Endothelial cell of umbilical vein (primary cell): ENCODE results near the gene CCDC9B. TPM values are rescaled to one million over a fixed set of nuclear protein-coding genes. Genes with fewer than 3 reads are reported as not detected.

Experiments used
- BruUV-seq: library from RNA; stranded (reverse); fragments of 400-500 nt; replicated peaks from 2 replicates; lab custom pipeline; 2021; lab: Mats Ljungman, UMichigan
- CTCF ChIA-PET: fragments of 300-600, 350-600 bp; sonication (Branson Sonifier 250); formaldehyde crosslinking; loops from one replicate; lab custom pipeline; 2021; ENCODE audit warnings: antibody characterized with exemption, inconsistent platforms; lab: Charles Lee
- POLR2A ChIA-PET: fragments of 300-600, 350-600 bp; sonication (Branson Sonifier 250); formaldehyde crosslinking; loops from one replicate; lab custom pipeline; 2021; ENCODE audit warnings: antibody characterized with exemption, inconsistent platforms; lab: Charles Lee
- DNase-seq: peaks from one replicate; pipeline ENCODE4 v3.0.0-alpha.2; 2011; ENCODE audit warnings: low read depth, low spot score
- FAIRE-seq: peaks from 2 replicates; lab custom pipeline; 2011; peaks lifted over from hg19 to GRCh38; lab: Jason Lieb, UNC
- H2AFZ ChIP-seq: 2 replicates; pipeline ENCODE4 v1.6.0; 2012; ENCODE audit warnings: low read depth, low read length, control low read depth, inconsistent platforms
- H3K27ac ChIP-seq: 2 replicates; pipeline ENCODE4 v1.5.1; 2011; ENCODE audit warnings: low read depth, mild to moderate bottlenecking, control low read depth, low read length, moderate library complexity; ENCODE audit not compliant: insufficient read depth
- H3K27me3 ChIP-seq, 2 experiments: 2 replicates each; pipeline versions ENCODE4 v1.6.0 to v1.6.1; 2011; ENCODE audit warnings: low read length in 2 of 2, mixed read lengths in 1 of 2; ENCODE audit not compliant: control insufficient read depth in 2 of 2, insufficient read depth in 2 of 2
- H3K36me3 ChIP-seq, 2 experiments: 2 replicates in 1 of 2; 3 replicates in 1 of 2; pipeline ENCODE4 v1.5.1; 2011; ENCODE audit warnings: low read length in 2 of 2, mild to moderate bottlenecking in 1 of 2, moderate library complexity in 1 of 2; ENCODE audit not compliant: control insufficient read depth in 2 of 2, insufficient read depth in 2 of 2; ENCODE audit errors: extremely low read depth in 1 of 2
- H3K4me1 ChIP-seq: 3 replicates; pipeline ENCODE4 v1.5.1; 2011; ENCODE audit warnings: mild to moderate bottlenecking, low read length; ENCODE audit not compliant: control insufficient read depth, insufficient read depth; ENCODE audit errors: extremely low read depth
- H3K4me2 ChIP-seq: 2 replicates; pipeline ENCODE4 v1.6.1; 2011; ENCODE audit warnings: low read length, control low read depth, mixed read lengths; ENCODE audit not compliant: insufficient read depth
- H3K4me3 ChIP-seq, 3 experiments: fragments of 200-600 bp in 1 of 3; sonication (generic), shearing (Covaris generic) in 1 of 3; replicated peaks in 1 of 3; 2 replicates each; pipeline ENCODE4 v1.5.1; 2011 to 2016; ENCODE audit warnings: control low read depth in 3 of 3, low read length in 3 of 3, mild to moderate bottlenecking in 2 of 3, inconsistent platforms in 1 of 3, low read depth in 1 of 3, moderate library complexity in 1 of 3; ENCODE audit not compliant: insufficient read depth in 1 of 3
- H3K79me2 ChIP-seq: 2 replicates; pipeline ENCODE4 v1.6.0; 2012; ENCODE audit warnings: low read length, inconsistent platforms; ENCODE audit not compliant: control insufficient read depth, insufficient read depth
- H3K9ac ChIP-seq: replicated peaks from 2 replicates; pipeline ENCODE3; 2011; ENCODE audit warnings: low read length, control low read depth; ENCODE audit not compliant: insufficient read depth; ENCODE audit errors: extremely low read depth
- H3K9me1 ChIP-seq: replicated peaks from 3 replicates; pipeline ENCODE4 v1.6.0; 2011; ENCODE audit warnings: mild to moderate bottlenecking, low read length; ENCODE audit not compliant: control insufficient read depth, insufficient read depth; ENCODE audit errors: extremely low read depth
- H3K9me3 ChIP-seq: replicated peaks from 2 replicates; pipeline ENCODE4 v1.5.1; 2012; ENCODE audit warnings: low read length, inconsistent platforms; ENCODE audit not compliant: control insufficient read depth, insufficient read depth
- H4K20me1 ChIP-seq: replicated peaks from 2 replicates; pipeline ENCODE3; 2011; ENCODE audit warnings: mild to moderate bottlenecking, low read length; ENCODE audit not compliant: control insufficient read depth, insufficient read depth; ENCODE audit errors: extremely low read depth
- CTCF ChIP-seq, 2 donors: IDR thresholded peaks; 1 replicate in 1 of 2; 2 replicates in 1 of 2; pipeline ENCODE4 v1.5.1; 2011; ENCODE audit warnings: low read length in 2 of 2, mild to moderate bottlenecking in 2 of 2, moderate library complexity in 2 of 2, control low read depth in 1 of 2, inconsistent platforms in 1 of 2, low read depth in 1 of 2; ENCODE audit not compliant: insufficient read depth in 1 of 2; ENCODE audit errors: extremely low read depth in 1 of 2
- EZH2 ChIP-seq: IDR thresholded peaks from 2 replicates; pipeline ENCODE4 v1.6.1; 2012; ENCODE audit warnings: borderline replicate concordance, low read depth, mild to moderate bottlenecking, moderate library complexity, low read length, inconsistent platforms; ENCODE audit not compliant: severe bottlenecking
- JUN ChIP-seq: IDR thresholded peaks from 2 replicates; pipeline ENCODE4 v1.6.1; 2011; ENCODE audit warnings: borderline replicate concordance, low read depth; ENCODE audit not compliant: insufficient read length, insufficient read depth
- MAX ChIP-seq: IDR thresholded peaks from 2 replicates; pipeline ENCODE4 v1.6.1; 2011; ENCODE audit not compliant: insufficient read depth, insufficient read length
- MYC ChIP-seq: IDR thresholded peaks from one replicate; pipeline ENCODE4 v1.6.1; 2011; ENCODE audit warnings: mild to moderate bottlenecking, low read depth, low read length
- POLR2A ChIP-seq: IDR thresholded peaks from 2 replicates; pipeline ENCODE4 v1.6.1; 2012; ENCODE audit warnings: low read depth, mild to moderate bottlenecking, control low read depth, low read length
- POLR2AphosphoS5 ChIP-seq: IDR thresholded peaks from 2 replicates; pipeline ENCODE4 v1.6.1; 2012; ENCODE audit warnings: low read depth, mild to moderate bottlenecking, control low read depth, low read length, moderate library complexity; ENCODE audit not compliant: insufficient read depth
- dilution Hi-C: fragments of 300-500 bp; cut with MboI; formaldehyde crosslinking; loops from one replicate; pipeline ENCODE4 v1.15.0; 2019; ENCODE audit warnings: low sequenced_read_pairs; ENCODE audit not compliant: extremely low pct_ligation_motif_present
- intact Hi-C: fragments of 100-400 bp; cut with micrococcal nuclease; formaldehyde crosslinking; loops from one replicate; pipeline ENCODE4 v1.10.0; 2022
- polyA plus RNA-seq, 4 experiments: library from polyadenylated mRNA; depleted of rRNA in 3 of 4; stranded (reverse) in 3 of 4; unstranded in 1 of 4; fragments of >200 nt; gene quantifications; 2 replicates each; pipeline versions ENCODE4 v1.2.1 to v1.2.3, GENCODE V29; 2011 to 2012; ENCODE audit warnings: missing spikeins in 1 of 4
- total RNA-seq: library from RNA; stranded (reverse); gene quantifications from 2 replicates; pipeline ENCODE4 v1.2.3, GENCODE V29; 2021

CCDC9B gene
- total and polyA plus RNA-seq, 2 donors (not counting 3 experiments of a cell fraction or from before 2014, with no cell fraction given) = 7.6 to 46.0 TPM

- Histone ChIP-seq H3K36me3 (peaks cover 0 to under 1% of the 10 kb centered on the region in 2 experiments), H3K27me3 (no peaks in the 10 kb centered on the region), H3K4me1 (peaks cover 62% of the 10 kb centered on the region), H3K9me1 (no peaks in the 10 kb centered on the region), H3K4me3 (no peak overlapping the region), H4K20me1 (no peaks in the 10 kb centered on the region), H3K4me2 (no peak overlapping the region), H3K27ac (no peak overlapping the region), H2AFZ (no peak overlapping the region), H3K9ac (no peak overlapping the region), H3K79me2 (peaks cover 4% of the 10 kb centered on the region), H3K9me3 (no peaks in the 10 kb centered on the region)
- intact Hi-C loops (no loop called here), dilution Hi-C loops (no loop called here)
- TF ChIP-seq JUN (no peak), MAX (no peak), CTCF (IDR thresholded peaks at IDR 0.05; ENCODE audit: extremely low read depth in 1 of 2, insufficient read depth in 1 of 2, low read depth in 1 of 2, low read length in 2 of 2) (no peak), POLR2A (no peak), POLR2AphosphoS5 (no peak)
- DNase-seq = no peak
- POLR2A ChIA-PET = no interaction called here
- no TSS peak for BruUV-seq
- CTCF ChIA-PET = no interaction called here
- FAIRE-seq = no peak
These were observed 10.9 kb downstream of the CCDC9B start for GRCh38 chr15:40329804-40330203.

- dilution Hi-C loops = no loop called here
- TF ChIP-seq MYC = no peak
- no peak for TF ChIP-seq EZH2
- TF ChIP-seq POLR2A = no peak
- no peak for TF ChIP-seq JUN
- no peak for TF ChIP-seq MAX
- TF ChIP-seq CTCF (IDR thresholded peaks at IDR 0.05; ENCODE audit: extremely low read depth in 1 of 2, insufficient read depth in 1 of 2, low read depth in 1 of 2, low read length in 2 of 2) = no peak
- TF ChIP-seq POLR2AphosphoS5 = no peak
- Histone ChIP-seq H3K4me1 (peaks cover 53% of the 10 kb centered on the region), H3K4me3 (no peak overlapping the region), H3K27me3 (no peaks in the 10 kb centered on the region), H3K9me1 (no peaks in the 10 kb centered on the region), H4K20me1 (no peaks in the 10 kb centered on the region), H3K9ac (no peak overlapping the region), H2AFZ (no peak overlapping the region), H3K79me2 (peaks cover 11% of the 10 kb centered on the region), H3K9me3 (no peaks in the 10 kb centered on the region), H3K4me2 (no peak overlapping the region), H3K36me3 (no peaks in the 10 kb centered on the region), H3K27ac (peak overlapping the region; percentile 55)
- FAIRE-seq = peak; percentile 60
- ChIA-PET POLR2A (interaction anchor here (0.9 to 2.4 kb wide), 4 partner anchors 12 to 15 kb away, joined by 3 to 12 read pairs (median 4); partner anchors contain the start of gene CCDC9B), CTCF (interaction anchor here (0.8 to 5.3 kb wide), 11 partner anchors 7 to 76 kb away, joined by 3 to 81 read pairs (median 5); partner anchors contain the start of gene CCDC9B)
- intact Hi-C loops = no loop called here
- BruUV-seq = no TSS peak
- no peak for DNase-seq
These were observed 12.0 kb downstream of the CCDC9B start for GRCh38 chr15:40328751-40329150.
